Measurements from ENCODE around the gene SNN. TPM values are rescaled to one million over a fixed set of nuclear protein-coding genes. Genes with fewer than 3 reads are reported as not detected.

SNN gene
- polyA plus RNA-seq, 2 of the 4 experiments (the other 2 are of a cell fraction) = 6.3 to 10.7 TPM

- TF ChIP-seq ZFP36 (IDR thresholded peaks at IDR 0.05; ENCODE audit: borderline replicate concordance, partially characterized antibody) (no peak), NPAS2 (CRISPR knock-in tag; IDR thresholded peaks at IDR 0.05; ENCODE audit: borderline replicate concordance) (no peak), TP53 (CRISPR knock-in tag; IDR thresholded peaks at IDR 0.05) (no peak), ZNF302 (CRISPR knock-in tag; IDR thresholded peaks at IDR 0.05) (no peak), HDAC2 (IDR thresholded peaks at IDR 0.05) (no peak), BCL3 (IDR thresholded peaks at IDR 0.05) (no peak), HEYL (CRISPR knock-in tag; IDR thresholded peaks at IDR 0.05) (no peak)
- Histone ChIP-seq H3K4me2 (no peak overlapping the region), H3K9me3 (no peaks in the 10 kb centered on the region), H3K27ac (peak overlapping the region; percentile 99 to 100), H3K4me3 (no peak overlapping the region), H3K4me1 (peaks cover 44% of the 10 kb centered on the region)
- no peak for DNase-seq (ENCODE audit: low read depth in 1 of 2, low spot score in 1 of 2)
- ATAC-seq = no peak
- CTCF ChIA-PET = interaction anchor here (0.7 to 4.3 kb wide), 13 partner anchors 9 to 255 kb away, joined by 3 to 65 read pairs (median 6); partner anchors contain the start of gene LITAF
- 78% methylated on average over 4 of the region's 4 CpGs for WGBS (ENCODE audit: missing lambda C conversion rate)
- POLR2A ChIA-PET = interaction anchor here (0.7 kb wide), 1 partner anchor 17 kb away, joined by 3 read pairs; no protein-coding TSS in a partner anchor
- no peak for FAIRE-seq
Observed at GRCh38 chr16:11642765-11643116, 25.5 kb upstream of the SNN start.

GRCh38 chr16:11649276-11649675 lies 19.0 kb upstream of the SNN start:
- Histone ChIP-seq H3K4me2 (no peak overlapping the region), H3K4me3 (no peak overlapping the region), H3K4me1 (peaks cover 11% of the 10 kb centered on the region; the same call in 2 of the 3 replicates), H3K9me3 (no peaks in the 10 kb centered on the region), H3K27ac (no peak overlapping the region)
- WGBS (ENCODE audit: missing lambda C conversion rate) = 45% methylated on average over 7 of the region's 7 CpGs
- no peak for TF ChIP-seq ESRRA (IDR thresholded peaks at IDR 0.05; ENCODE audit: borderline replicate concordance, low read length)
- TF ChIP-seq CHD2 (IDR thresholded peaks at IDR 0.05; ENCODE audit: low read length, partially characterized antibody) = no peak
- no peak for TF ChIP-seq TFCP2L1 (CRISPR knock-in tag; IDR thresholded peaks at IDR 0.05)
- no peak for TF ChIP-seq CEBPB (IDR thresholded peaks at IDR 0.05)
- no peak for TF ChIP-seq HEYL (CRISPR knock-in tag; IDR thresholded peaks at IDR 0.05)
- TF ChIP-seq FOSL2 (IDR thresholded peaks at IDR 0.05) = no peak
- TF ChIP-seq FOSL2 (CRISPR knock-in tag; IDR thresholded peaks at IDR 0.05) = peak; percentile 50; the same call in 1 of the 2 replicates
- TF ChIP-seq REST (IDR thresholded peaks at IDR 0.05) = no peak
- no peak for TF ChIP-seq FOSB (CRISPR knock-in tag; IDR thresholded peaks at IDR 0.05)
- ChIA-PET CTCF (interaction anchor here (0.7 to 1.7 kb wide), 6 partner anchors 9 to 685 kb away, joined by 3 to 7 read pairs (median 4); no protein-coding TSS in a partner anchor), POLR2A (no interaction called here)
- DNase-seq (ENCODE audit: low read depth in 1 of 2, low spot score in 1 of 2) = no peak
- FAIRE-seq = no peak
- ATAC-seq = no peak

GRCh38 chr16:11650641-11651591 lies 17.3 kb upstream of the SNN start:
- CTCF ChIA-PET = interaction anchor here (0.6 to 1.7 kb wide), 7 partner anchors 9 to 261 kb away, joined by 3 to 9 read pairs (median 4); no protein-coding TSS in a partner anchor
- DNase-seq (ENCODE audit: low read depth in 1 of 2, low spot score in 1 of 2) (no peak), ATAC-seq (peak; percentile 54 to 60; a peak in 5 of 6 replicates), FAIRE-seq (no peak)
- Histone ChIP-seq H3K4me3 (no peak overlapping the region), H3K4me2 (peak overlapping the region; percentile 3; the same call in 2 of the 3 replicates), H3K4me1 (peaks cover 11% of the 10 kb centered on the region; the same call in 2 of the 3 replicates), H3K27ac (peak overlapping the region in 1 of 2 experiments; percentile 40; a peak in 3 of 6 replicates), H3K9me3 (no peaks in the 10 kb centered on the region)
- POLR2A ChIA-PET = no interaction called here
- 82% methylated on average over 18 of the region's 18 CpGs for WGBS (ENCODE audit: missing lambda C conversion rate)
- TF ChIP-seq HEYL (CRISPR knock-in tag; IDR thresholded peaks at IDR 0.05) (no peak), BCL3 (IDR thresholded peaks at IDR 0.05) (no peak), GATA3 (IDR thresholded peaks at IDR 0.05; ENCODE audit: borderline replicate concordance) (no peak), FOSL2 (IDR thresholded peaks at IDR 0.05) (no peak), FOSL2 (CRISPR knock-in tag; IDR thresholded peaks at IDR 0.05) (no peak), CBX8 (IDR thresholded peaks at IDR 0.05) (no peak), ZFP36 (IDR thresholded peaks at IDR 0.05; ENCODE audit: borderline replicate concordance, partially characterized antibody) (no peak), JUNB (IDR thresholded peaks at IDR 0.05) (no peak), HOXA7 (CRISPR knock-in tag; IDR thresholded peaks at IDR 0.05) (no peak), HDAC2 (IDR thresholded peaks at IDR 0.05) (no peak), TP53 (CRISPR knock-in tag; IDR thresholded peaks at IDR 0.05) (no peak), MAZ (IDR thresholded peaks at IDR 0.05; ENCODE audit: borderline replicate concordance, low read depth, low read length) (no peak), EHF (CRISPR knock-in tag; IDR thresholded peaks at IDR 0.05) (no peak), MYC (IDR thresholded peaks at IDR 0.05; ENCODE audit: borderline replicate concordance, low read length) (no peak), BHLHE40 (IDR thresholded peaks at IDR 0.05; ENCODE audit: low read depth, low read length) (no peak), CTCF (IDR thresholded peaks at IDR 0.05) (no peak)

Measured in A549 (cell line).